ENCODE data around the gene OR5P2.

Gene OR5P2, protein sequence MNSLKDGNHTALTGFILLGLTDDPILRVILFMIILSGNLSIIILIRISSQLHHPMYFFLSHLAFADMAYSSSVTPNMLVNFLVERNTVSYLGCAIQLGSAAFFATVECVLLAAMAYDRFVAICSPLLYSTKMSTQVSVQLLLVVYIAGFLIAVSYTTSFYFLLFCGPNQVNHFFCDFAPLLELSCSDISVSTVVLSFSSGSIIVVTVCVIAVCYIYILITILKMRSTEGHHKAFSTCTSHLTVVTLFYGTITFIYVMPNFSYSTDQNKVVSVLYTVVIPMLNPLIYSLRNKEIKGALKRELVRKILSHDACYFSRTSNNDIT

DNA sequence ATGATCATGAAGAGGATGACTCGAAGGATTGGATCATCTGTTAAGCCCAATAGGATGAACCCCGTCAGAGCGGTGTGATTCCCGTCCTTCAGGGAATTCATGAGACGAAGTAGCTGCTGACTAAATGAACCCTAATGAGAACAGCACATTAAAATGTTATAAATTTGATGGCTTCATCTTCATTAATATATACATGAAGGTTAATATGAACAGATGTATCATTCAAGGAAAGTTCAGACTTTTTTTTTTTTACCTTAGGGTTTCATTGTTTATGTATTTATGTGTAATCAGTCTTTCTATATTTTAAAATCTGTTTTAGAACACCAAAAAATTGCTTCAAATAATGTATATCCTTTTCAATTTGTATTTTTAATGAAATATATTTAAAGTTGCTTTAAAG is at the start of gene OR5P2:
Gene OR5P2 (minus strand): TSS at position 101 of the 400 bp plus-strand sequence. CDS start 0 bp downstream, at position 101.
- TF ChIP-seq, protein P1, sequence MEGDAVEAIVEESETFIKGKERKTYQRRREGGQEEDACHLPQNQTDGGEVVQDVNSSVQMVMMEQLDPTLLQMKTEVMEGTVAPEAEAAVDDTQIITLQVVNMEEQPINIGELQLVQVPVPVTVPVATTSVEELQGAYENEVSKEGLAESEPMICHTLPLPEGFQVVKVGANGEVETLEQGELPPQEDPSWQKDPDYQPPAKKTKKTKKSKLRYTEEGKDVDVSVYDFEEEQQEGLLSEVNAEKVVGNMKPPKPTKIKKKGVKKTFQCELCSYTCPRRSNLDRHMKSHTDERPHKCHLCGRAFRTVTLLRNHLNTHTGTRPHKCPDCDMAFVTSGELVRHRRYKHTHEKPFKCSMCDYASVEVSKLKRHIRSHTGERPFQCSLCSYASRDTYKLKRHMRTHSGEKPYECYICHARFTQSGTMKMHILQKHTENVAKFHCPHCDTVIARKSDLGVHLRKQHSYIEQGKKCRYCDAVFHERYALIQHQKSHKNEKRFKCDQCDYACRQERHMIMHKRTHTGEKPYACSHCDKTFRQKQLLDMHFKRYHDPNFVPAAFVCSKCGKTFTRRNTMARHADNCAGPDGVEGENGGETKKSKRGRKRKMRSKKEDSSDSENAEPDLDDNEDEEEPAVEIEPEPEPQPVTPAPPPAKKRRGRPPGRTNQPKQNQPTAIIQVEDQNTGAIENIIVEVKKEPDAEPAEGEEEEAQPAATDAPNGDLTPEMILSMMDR (IDR thresholded peaks at IDR 0.05; ENCODE audit: extremely low read depth, missing control alignments), result no peak

DNA sequence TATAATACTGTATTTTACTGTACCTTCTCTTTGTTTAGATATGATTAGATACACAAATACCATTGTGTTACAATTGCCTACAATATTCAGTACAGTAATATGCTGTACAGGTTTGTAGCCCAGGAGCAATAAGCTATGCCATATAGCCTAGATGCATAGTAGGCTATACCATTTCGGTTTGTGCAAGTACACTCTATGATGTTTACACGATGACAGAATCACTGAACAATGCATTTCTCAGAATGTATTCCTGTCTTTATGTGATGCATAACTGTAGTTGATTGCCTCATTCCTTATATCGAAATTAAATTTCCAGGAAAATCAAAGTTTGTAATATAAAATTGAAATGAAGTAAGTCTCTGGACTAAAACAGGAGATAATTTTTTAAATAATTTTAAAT is 49.3 kb upstream of the OR5P2 start:
- TF ChIP-seq, protein P1 (IDR thresholded peaks at IDR 0.05; ENCODE audit: extremely low read depth, missing control alignments), result no peak
- no peak for DNase-seq (ENCODE audit: low spot score)

More for the DNA sequence above, at the start of gene OR5P2:
- DNase-seq (ENCODE audit: low spot score), result no peak

DNA sequence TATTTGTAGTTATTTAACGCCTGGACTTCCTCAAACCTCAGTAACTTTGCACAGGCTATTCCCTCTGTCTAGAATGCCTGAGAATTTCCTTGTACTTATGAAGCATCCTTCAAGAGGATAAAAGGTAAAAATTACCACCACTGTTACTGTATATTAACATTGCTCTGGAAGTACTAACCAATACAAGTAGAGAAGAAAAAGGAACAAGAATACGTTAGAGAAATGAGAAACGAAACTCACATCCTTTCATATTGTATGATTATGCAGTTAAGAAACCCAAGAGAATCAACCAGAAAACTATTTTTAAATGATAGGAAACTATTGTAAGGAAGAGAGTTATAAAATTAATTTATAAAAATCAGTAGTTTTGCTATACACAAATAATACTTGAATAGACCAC is 48.2 kb upstream of the OR5P2 start:
- TF ChIP-seq, protein P1 (IDR thresholded peaks at IDR 0.05; ENCODE audit: extremely low read depth, missing control alignments), result no peak
- DNase-seq (ENCODE audit: low spot score), result no peak

DNA sequence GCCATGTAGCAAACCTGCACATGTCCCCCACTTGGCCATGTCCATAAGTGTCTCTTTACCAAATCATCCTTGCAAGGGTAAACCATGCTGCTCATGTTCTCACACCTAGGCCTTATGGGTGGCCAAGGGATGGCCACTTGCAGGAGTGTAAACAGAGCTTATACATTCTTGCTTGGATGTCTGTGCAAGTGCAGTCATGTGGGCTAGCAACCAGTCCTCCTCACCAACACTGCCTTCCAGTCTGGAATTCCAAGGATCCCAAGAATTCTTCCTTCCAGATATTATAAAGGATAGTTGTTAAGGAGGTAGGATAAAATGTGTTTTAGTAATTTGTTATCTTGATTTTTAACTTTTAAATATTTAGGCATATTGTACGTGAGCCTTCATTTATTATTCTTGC is 47.8 kb upstream of the OR5P2 start:
- TF ChIP-seq, protein P1 (IDR thresholded peaks at IDR 0.05; ENCODE audit: extremely low read depth, missing control alignments), result no peak
- no peak for DNase-seq (ENCODE audit: low spot score)

DNA sequence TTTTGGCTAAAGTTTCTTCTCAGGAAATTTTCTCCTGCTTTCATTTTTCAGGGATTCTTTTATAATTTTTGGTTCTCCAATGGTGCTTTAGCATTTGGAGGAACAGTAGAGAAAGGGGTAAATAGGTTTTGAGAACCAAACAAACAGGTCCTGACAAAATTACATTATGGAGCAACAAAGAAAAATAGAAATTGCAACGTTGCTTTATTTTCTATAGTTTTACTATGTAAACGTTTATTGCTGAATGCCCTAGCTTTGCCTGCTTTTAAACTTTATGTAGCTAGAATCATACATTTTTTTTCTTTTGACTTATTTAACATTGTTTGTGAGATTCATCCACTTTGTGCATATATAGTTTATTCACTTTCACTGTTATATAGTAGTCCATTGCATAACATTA is 43.8 kb upstream of the OR5P2 start:
- DNase-seq (ENCODE audit: low spot score), result no peak

DNA sequence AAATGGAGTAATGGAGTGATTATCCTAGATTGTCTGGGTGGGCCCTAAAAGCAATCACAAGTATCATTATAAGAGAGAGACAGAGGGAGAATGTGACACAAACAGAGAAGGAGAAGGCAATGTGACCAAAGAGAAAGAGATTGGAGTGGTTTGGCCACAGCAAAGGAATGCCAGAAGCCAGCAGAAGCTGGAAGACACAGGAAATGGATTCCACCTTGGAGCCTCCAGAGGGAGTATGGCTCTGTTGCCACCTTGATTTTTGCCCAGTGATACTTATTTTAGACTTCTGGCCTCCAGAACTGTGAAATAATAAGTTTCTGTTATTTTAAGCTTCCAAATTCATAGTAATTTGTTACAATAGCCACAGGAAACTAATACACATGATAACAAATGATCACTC is 36.8 kb upstream of the OR5P2 start:
- no peak for DNase-seq (ENCODE audit: low spot score)
- TF ChIP-seq, protein P1 (IDR thresholded peaks at IDR 0.05; ENCODE audit: extremely low read depth, missing control alignments), result no peak

More for the DNA sequence above, 43.8 kb upstream of the OR5P2 start:
- TF ChIP-seq, protein P1 (IDR thresholded peaks at IDR 0.05; ENCODE audit: extremely low read depth, missing control alignments), result no peak

DNA sequence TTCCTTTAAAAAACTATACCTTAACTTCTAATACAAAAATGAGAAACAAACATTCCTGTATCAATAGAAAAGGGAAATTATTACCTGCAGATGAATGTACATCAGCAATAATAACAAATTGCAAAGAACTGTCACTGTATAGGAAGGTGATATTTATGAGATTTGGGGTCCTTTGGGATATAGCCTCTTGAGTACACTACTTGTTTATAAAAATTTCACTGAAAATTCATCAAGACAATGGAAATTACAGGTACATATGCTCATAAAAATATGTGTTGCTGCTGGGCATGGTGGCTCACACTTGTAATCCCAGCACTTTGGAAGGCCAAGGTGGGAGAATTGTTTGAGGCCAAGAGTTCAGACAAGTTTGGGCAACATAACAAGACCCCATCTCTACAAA is 34.0 kb upstream of the OR5P2 start, which contains the start of gene OR5P3:
Gene OR5P3 (minus strand): TSS at position 101 of the 400 bp plus-strand sequence.
- no peak for DNase-seq (ENCODE audit: low spot score)
- TF ChIP-seq, protein P1 (IDR thresholded peaks at IDR 0.05; ENCODE audit: extremely low read depth, missing control alignments), result no peak

Measured in GM20000 (cell line).